H1 (cell line): ENCODE data around the gene WDR6. TPM values are rescaled to one million over a fixed set of nuclear protein-coding genes. Genes with fewer than 3 reads are reported as not detected.

Source experiments
- CHD2 ChIP-seq: IDR thresholded peaks from 2 replicates; pipeline ENCODE4 v1.6.1; 2012; ENCODE audit warnings: low read length, improper control_type of control experiment
- polyA plus RNA-seq, 7 experiments: library from polyadenylated mRNA; depleted of rRNA in 3 of 7; stranded (reverse) in 5 of 7; unstranded in 2 of 7; fragments of >200 nt in 5 of 7; fragments of 200-250 nt in 2 of 7; gene quantifications; 1 replicate in 5 of 7; 2 replicates in 1 of 7; 4 replicates in 1 of 7; pipeline versions ENCODE4 v1.2.1 to v1.2.3, GENCODE V29; 2011 to 2013; ENCODE audit warnings: missing spikeins in 2 of 7, mixed read lengths in 2 of 7
- total RNA-seq: library from RNA; stranded (reverse); fragmentation: NEBNext Ultra II Directional; extraction: Animal tissue kit (Norgen Biotek cat#: 25700); gene quantifications from 2 replicates; pipeline ENCODE4 v1.2.1, GENCODE V29; 2021
- TF ChIP-seq, protein P1 (sequence below): fragments of 300-600 bp; sonication (generic); IDR thresholded peaks from 2 replicates; pipeline ENCODE4 v1.7.1; 2012; ENCODE audit warnings: low read length, moderate library complexity, mild to moderate bottlenecking, inconsistent platforms; ENCODE audit not compliant: insufficient replicate concordance

Gene WDR6
- total and polyA plus RNA-seq, 2 of the 8 experiments (the other 6 are each of a cell fraction or from before 2014, with no cell fraction given): 180 to 257 TPM

DNA sequence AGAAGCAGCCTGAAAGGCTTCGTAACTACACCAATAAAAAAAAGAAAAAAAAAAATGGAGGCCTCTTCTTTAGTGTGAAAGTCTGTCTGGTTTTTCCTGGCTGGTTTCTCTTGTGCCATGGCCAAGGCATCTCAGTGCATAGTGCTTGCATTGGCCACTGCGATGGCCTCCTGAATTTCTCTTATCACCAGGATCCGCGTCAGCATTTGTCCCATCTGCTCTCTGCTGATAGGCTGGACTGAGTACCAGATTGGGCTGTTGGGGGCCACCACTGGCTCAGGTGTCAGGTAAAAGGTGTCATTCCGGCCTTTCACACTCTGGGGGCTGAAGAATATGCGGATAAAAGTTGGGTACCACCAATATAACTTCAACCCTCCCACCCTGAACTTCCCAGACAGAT is 23.1 kb downstream of the WDR6 start (continued):
- TF ChIP-seq, protein P1, sequence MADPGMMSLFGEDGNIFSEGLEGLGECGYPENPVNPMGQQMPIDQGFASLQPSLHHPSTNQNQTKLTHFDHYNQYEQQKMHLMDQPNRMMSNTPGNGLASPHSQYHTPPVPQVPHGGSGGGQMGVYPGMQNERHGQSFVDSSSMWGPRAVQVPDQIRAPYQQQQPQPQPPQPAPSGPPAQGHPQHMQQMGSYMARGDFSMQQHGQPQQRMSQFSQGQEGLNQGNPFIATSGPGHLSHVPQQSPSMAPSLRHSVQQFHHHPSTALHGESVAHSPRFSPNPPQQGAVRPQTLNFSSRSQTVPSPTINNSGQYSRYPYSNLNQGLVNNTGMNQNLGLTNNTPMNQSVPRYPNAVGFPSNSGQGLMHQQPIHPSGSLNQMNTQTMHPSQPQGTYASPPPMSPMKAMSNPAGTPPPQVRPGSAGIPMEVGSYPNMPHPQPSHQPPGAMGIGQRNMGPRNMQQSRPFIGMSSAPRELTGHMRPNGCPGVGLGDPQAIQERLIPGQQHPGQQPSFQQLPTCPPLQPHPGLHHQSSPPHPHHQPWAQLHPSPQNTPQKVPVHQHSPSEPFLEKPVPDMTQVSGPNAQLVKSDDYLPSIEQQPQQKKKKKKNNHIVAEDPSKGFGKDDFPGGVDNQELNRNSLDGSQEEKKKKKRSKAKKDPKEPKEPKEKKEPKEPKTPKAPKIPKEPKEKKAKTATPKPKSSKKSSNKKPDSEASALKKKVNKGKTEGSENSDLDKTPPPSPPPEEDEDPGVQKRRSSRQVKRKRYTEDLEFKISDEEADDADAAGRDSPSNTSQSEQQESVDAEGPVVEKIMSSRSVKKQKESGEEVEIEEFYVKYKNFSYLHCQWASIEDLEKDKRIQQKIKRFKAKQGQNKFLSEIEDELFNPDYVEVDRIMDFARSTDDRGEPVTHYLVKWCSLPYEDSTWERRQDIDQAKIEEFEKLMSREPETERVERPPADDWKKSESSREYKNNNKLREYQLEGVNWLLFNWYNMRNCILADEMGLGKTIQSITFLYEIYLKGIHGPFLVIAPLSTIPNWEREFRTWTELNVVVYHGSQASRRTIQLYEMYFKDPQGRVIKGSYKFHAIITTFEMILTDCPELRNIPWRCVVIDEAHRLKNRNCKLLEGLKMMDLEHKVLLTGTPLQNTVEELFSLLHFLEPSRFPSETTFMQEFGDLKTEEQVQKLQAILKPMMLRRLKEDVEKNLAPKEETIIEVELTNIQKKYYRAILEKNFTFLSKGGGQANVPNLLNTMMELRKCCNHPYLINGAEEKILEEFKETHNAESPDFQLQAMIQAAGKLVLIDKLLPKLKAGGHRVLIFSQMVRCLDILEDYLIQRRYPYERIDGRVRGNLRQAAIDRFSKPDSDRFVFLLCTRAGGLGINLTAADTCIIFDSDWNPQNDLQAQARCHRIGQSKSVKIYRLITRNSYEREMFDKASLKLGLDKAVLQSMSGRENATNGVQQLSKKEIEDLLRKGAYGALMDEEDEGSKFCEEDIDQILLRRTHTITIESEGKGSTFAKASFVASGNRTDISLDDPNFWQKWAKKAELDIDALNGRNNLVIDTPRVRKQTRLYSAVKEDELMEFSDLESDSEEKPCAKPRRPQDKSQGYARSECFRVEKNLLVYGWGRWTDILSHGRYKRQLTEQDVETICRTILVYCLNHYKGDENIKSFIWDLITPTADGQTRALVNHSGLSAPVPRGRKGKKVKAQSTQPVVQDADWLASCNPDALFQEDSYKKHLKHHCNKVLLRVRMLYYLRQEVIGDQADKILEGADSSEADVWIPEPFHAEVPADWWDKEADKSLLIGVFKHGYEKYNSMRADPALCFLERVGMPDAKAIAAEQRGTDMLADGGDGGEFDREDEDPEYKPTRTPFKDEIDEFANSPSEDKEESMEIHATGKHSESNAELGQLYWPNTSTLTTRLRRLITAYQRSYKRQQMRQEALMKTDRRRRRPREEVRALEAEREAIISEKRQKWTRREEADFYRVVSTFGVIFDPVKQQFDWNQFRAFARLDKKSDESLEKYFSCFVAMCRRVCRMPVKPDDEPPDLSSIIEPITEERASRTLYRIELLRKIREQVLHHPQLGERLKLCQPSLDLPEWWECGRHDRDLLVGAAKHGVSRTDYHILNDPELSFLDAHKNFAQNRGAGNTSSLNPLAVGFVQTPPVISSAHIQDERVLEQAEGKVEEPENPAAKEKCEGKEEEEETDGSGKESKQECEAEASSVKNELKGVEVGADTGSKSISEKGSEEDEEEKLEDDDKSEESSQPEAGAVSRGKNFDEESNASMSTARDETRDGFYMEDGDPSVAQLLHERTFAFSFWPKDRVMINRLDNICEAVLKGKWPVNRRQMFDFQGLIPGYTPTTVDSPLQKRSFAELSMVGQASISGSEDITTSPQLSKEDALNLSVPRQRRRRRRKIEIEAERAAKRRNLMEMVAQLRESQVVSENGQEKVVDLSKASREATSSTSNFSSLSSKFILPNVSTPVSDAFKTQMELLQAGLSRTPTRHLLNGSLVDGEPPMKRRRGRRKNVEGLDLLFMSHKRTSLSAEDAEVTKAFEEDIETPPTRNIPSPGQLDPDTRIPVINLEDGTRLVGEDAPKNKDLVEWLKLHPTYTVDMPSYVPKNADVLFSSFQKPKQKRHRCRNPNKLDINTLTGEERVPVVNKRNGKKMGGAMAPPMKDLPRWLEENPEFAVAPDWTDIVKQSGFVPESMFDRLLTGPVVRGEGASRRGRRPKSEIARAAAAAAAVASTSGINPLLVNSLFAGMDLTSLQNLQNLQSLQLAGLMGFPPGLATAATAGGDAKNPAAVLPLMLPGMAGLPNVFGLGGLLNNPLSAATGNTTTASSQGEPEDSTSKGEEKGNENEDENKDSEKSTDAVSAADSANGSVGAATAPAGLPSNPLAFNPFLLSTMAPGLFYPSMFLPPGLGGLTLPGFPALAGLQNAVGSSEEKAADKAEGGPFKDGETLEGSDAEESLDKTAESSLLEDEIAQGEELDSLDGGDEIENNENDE: no peak
- no peak for TF ChIP-seq CHD2
- TF ChIP-seq, all 59 proteins: peak for 0
